A673 (cell line): ENCODE measurements around the gene LFNG.

Source experiments
- EZH2 ChIP-seq: fragments of 200-600 bp; sonication (generic); IDR thresholded peaks from 2 replicates; pipeline ENCODE4 v1.6.1; 2017; ENCODE audit warnings: borderline replicate concordance, low read depth, mild to moderate bottlenecking, mixed read lengths, antibody characterized with exemption, low read length; ENCODE audit not compliant: poor library complexity, severe bottlenecking
- TF ChIP-seq, protein P1 (sequence below): fragments of 300-800, 200-600 bp; sonication (generic); conservative IDR thresholded peaks from 2 replicates; pipeline ENCODE4 v1.5.1; 2017; ENCODE audit warnings: low read depth, mild to moderate bottlenecking, antibody characterized with exemption, low read length, moderate library complexity, mixed read lengths

DNA sequence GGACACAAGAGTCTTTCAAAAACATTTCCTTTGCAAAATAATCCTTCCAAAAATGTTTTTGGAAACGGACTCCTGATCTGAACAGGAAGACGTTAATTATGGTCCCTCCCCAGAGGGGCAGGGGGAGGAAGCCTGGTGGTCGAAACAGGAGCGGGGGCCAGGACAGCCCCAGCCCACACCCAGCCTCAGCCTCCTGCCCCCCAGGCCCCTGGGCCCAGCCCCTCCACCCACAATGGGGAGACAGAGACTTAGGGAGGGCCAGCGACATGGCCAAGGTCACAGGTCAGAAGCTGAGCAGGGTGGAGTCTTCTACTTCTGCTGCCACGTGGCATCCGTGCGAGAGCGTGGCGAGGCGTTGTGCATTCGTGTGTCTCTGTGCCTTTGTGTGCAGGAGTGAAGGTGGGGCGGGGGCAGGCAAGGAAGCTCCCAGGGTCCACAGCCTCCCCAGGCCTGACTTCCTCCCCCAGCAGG, 29.4 kb upstream of the LFNG start:
- TF ChIP-seq, protein P1, sequence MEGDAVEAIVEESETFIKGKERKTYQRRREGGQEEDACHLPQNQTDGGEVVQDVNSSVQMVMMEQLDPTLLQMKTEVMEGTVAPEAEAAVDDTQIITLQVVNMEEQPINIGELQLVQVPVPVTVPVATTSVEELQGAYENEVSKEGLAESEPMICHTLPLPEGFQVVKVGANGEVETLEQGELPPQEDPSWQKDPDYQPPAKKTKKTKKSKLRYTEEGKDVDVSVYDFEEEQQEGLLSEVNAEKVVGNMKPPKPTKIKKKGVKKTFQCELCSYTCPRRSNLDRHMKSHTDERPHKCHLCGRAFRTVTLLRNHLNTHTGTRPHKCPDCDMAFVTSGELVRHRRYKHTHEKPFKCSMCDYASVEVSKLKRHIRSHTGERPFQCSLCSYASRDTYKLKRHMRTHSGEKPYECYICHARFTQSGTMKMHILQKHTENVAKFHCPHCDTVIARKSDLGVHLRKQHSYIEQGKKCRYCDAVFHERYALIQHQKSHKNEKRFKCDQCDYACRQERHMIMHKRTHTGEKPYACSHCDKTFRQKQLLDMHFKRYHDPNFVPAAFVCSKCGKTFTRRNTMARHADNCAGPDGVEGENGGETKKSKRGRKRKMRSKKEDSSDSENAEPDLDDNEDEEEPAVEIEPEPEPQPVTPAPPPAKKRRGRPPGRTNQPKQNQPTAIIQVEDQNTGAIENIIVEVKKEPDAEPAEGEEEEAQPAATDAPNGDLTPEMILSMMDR: no peak
- no peak for TF ChIP-seq EZH2
